K562 (cell line): ENCODE measurements around the gene KCNAB1. TPM values are rescaled to one million over a fixed set of nuclear protein-coding genes. Genes with fewer than 3 reads are reported as not detected.

Source experiments
- MYBL2 ChIP-seq, 2 experiments: fragments of 450-650 bp in 1 of 2; sonication (generic) in 1 of 2; formaldehyde crosslinking in 1 of 2; IDR thresholded peaks; 2 replicates each; pipeline versions ENCODE4 v1.6.1 to v1.8.1; 2017 to 2022; ENCODE audit warnings: borderline replicate concordance in 1 of 2, inconsistent platforms in 1 of 2, low read depth in 1 of 2, mild to moderate bottlenecking in 1 of 2, missing genetic modification reagents in 1 of 2, moderate library complexity in 1 of 2
- polyA plus RNA-seq, 8 experiments: library from polyadenylated mRNA; depleted of rRNA in 4 of 8; stranded (reverse) in 5 of 8; unstranded in 3 of 8; fragments of >200 nt; fragmentation: Nextera tagmentation in 2 of 8; fragmentation: Illumina TruSeq in 1 of 8; extraction: Ambion mirVana in 2 of 8; extraction: Trizol in 1 of 8; gene quantifications; 2 replicates each; pipeline versions ENCODE4 v1.2.1 to v1.2.3, GENCODE V29; 2011 to 2014; ENCODE audit warnings: inconsistent platforms in 1 of 8, missing spikeins in 1 of 8
- total RNA-seq, 7 experiments: library from RNA; depleted of rRNA in 6 of 7; stranded (reverse); fragments of >200 nt in 6 of 7; fragmentation: Illumina TruSeq in 2 of 7; extraction: Trizol in 2 of 7; gene quantifications; 2 replicates each; pipeline versions ENCODE4 v1.2.1 to v1.2.3, GENCODE V29; 2011 to 2021; ENCODE audit warnings: low replicate concordance in 1 of 7
- TF ChIP-seq, protein P1 (sequence below): fragments of 450-650 bp; conservative IDR thresholded peaks from 2 replicates; pipeline ENCODE4 v1.6.1; 2016; ENCODE audit warnings: missing genetic modification characterization, low read depth, mild to moderate bottlenecking, missing compliant biosample characterization, moderate library complexity
- TF ChIP-seq, protein P2 (sequence below): fragments of 450-650 bp; IDR thresholded peaks from 2 replicates; pipeline ENCODE4 v1.6.1; 2017; ENCODE audit warnings: antibody characterized with exemption, mild to moderate bottlenecking

Gene KCNAB1
- total and polyA plus RNA-seq, 9 of the 15 experiments (the other 6 are each of a cell fraction or from before 2014, with no cell fraction given), result 0.14 to 1.2 (median 0.51) TPM

GRCh38 chr3:156383441-156384025 is 263.2 kb downstream of the KCNAB1 start (continued):
- TF ChIP-seq MYBL2 (IDR thresholded peaks at IDR 0.05; ENCODE audit: low read depth), result no peak
- TF ChIP-seq MYBL2 (CRISPR knock-in tag; IDR thresholded peaks at IDR 0.05; ENCODE audit: borderline replicate concordance), result no peak
- TF ChIP-seq, protein P1, sequence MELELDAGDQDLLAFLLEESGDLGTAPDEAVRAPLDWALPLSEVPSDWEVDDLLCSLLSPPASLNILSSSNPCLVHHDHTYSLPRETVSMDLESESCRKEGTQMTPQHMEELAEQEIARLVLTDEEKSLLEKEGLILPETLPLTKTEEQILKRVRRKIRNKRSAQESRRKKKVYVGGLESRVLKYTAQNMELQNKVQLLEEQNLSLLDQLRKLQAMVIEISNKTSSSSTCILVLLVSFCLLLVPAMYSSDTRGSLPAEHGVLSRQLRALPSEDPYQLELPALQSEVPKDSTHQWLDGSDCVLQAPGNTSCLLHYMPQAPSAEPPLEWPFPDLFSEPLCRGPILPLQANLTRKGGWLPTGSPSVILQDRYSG (tag), result no peak
- TF ChIP-seq, protein P2, sequence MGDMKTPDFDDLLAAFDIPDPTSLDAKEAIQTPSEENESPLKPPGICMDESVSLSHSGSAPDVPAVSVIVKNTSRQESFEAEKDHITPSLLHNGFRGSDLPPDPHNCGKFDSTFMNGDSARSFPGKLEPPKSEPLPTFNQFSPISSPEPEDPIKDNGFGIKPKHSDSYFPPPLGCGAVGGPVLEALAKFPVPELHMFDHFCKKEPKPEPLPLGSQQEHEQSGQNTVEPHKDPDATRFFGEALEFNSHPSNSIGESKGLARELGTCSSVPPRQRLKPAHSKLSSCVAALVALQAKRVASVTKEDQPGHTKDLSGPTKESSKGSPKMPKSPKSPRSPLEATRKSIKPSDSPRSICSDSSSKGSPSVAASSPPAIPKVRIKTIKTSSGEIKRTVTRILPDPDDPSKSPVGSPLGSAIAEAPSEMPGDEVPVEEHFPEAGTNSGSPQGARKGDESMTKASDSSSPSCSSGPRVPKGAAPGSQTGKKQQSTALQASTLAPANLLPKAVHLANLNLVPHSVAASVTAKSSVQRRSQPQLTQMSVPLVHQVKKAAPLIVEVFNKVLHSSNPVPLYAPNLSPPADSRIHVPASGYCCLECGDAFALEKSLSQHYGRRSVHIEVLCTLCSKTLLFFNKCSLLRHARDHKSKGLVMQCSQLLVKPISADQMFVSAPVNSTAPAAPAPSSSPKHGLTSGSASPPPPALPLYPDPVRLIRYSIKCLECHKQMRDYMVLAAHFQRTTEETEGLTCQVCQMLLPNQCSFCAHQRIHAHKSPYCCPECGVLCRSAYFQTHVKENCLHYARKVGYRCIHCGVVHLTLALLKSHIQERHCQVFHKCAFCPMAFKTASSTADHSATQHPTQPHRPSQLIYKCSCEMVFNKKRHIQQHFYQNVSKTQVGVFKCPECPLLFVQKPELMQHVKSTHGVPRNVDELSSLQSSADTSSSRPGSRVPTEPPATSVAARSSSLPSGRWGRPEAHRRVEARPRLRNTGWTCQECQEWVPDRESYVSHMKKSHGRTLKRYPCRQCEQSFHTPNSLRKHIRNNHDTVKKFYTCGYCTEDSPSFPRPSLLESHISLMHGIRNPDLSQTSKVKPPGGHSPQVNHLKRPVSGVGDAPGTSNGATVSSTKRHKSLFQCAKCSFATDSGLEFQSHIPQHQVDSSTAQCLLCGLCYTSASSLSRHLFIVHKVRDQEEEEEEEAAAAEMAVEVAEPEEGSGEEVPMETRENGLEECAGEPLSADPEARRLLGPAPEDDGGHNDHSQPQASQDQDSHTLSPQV, result no peak
- TF ChIP-seq, all 486 proteins: peak for 0
